CD4-positive, alpha-beta memory T cell (primary cell): ENCODE data around the gene SERPINB5. TPM values are rescaled to one million over a fixed set of nuclear protein-coding genes. Genes with fewer than 3 reads are reported as not detected.

Experiments used
- CTCF ChIA-PET: fragments of 350-600 bp; sonication (Branson Sonifier 250); formaldehyde crosslinking; loops from one replicate; lab custom pipeline; 2021; ENCODE audit warnings: inconsistent platforms; ENCODE audit not compliant: partially characterized antibody; lab: Charles Lee
- POLR2A ChIA-PET: fragments of 350-600 bp; sonication (Branson Sonifier 250); formaldehyde crosslinking; loops from one replicate; lab custom pipeline; 2021; ENCODE audit not compliant: partially characterized antibody; lab: Charles Lee
- DNase-seq, 5 donors: peaks; one replicate each; pipeline versions ENCODE4 v3.0.0 to v3.0.0-alpha.2; 2020 to 2022; ENCODE audit warnings: mixed read lengths in 1 of 5
- H3K27ac ChIP-seq: one replicate; pipeline ENCODE4 v1.7.0; 2013; ENCODE audit warnings: low read depth, low read length
- H3K27me3 ChIP-seq: 2 replicates; pipeline ENCODE4 v1.7.0; 2013; ENCODE audit warnings: mild to moderate bottlenecking, low read length, moderate library complexity; ENCODE audit not compliant: insufficient read depth
- H3K36me3 ChIP-seq: 2 replicates; pipeline ENCODE4 v1.7.0; 2013; ENCODE audit warnings: mild to moderate bottlenecking, low read length, moderate library complexity; ENCODE audit not compliant: insufficient read depth
- H3K4me1 ChIP-seq: 2 replicates; pipeline ENCODE4 v1.7.0; 2013; ENCODE audit warnings: mild to moderate bottlenecking, low read length, moderate library complexity; ENCODE audit not compliant: insufficient read depth
- H3K4me3 ChIP-seq, 2 donors: one replicate each; pipeline ENCODE4 v1.7.0; 2013; ENCODE audit warnings: low read length in 2 of 2, mild to moderate bottlenecking in 1 of 2
- H3K9me3 ChIP-seq, 2 donors: one replicate each; pipeline ENCODE4 v1.7.0; 2013; ENCODE audit warnings: low read length in 2 of 2, control low read depth in 1 of 2; ENCODE audit not compliant: control insufficient read depth in 1 of 2
- H3K27ac Mint-ChIP-seq, 7 donors: one replicate each; pipeline ENCODE4 v1.8.0; 2020 to 2021; ENCODE audit warnings: mixed read lengths in 7 of 7, mild to moderate bottlenecking in 6 of 7, inconsistent platforms in 3 of 7, moderate library complexity in 3 of 7
- H3K27me3 Mint-ChIP-seq, 2 donors: one replicate each; pipeline ENCODE4 v1.8.0; 2020 to 2021; ENCODE audit warnings: mixed read lengths in 2 of 2
- H3K36me3 Mint-ChIP-seq, 2 donors: one replicate each; pipeline ENCODE4 v1.8.0; 2020 to 2021; ENCODE audit warnings: mixed read lengths in 2 of 2, inconsistent platforms in 1 of 2, mild to moderate bottlenecking in 1 of 2
- H3K4me1 Mint-ChIP-seq, 4 donors: one replicate each; pipeline ENCODE4 v1.8.0; 2020 to 2021; ENCODE audit warnings: mixed read lengths in 4 of 4, mild to moderate bottlenecking in 1 of 4
- H3K4me3 Mint-ChIP-seq, 8 donors: one replicate each; pipeline ENCODE4 v1.8.0; 2020 to 2021; ENCODE audit warnings: mixed read lengths in 8 of 8, mild to moderate bottlenecking in 7 of 8, moderate library complexity in 6 of 8, inconsistent platforms in 3 of 8
- H3K9me3 Mint-ChIP-seq, 8 donors: one replicate each; pipeline ENCODE4 v1.8.0; 2020 to 2021; ENCODE audit warnings: mixed read lengths in 8 of 8, mild to moderate bottlenecking in 5 of 8, inconsistent platforms in 3 of 8, moderate library complexity in 1 of 8
- intact Hi-C: fragments of 100-400 bp; cut with micrococcal nuclease; formaldehyde crosslinking; loops from one replicate; pipeline ENCODE4 v1.15.1; 2023
- polyA plus RNA-seq, 2 donors: library from polyadenylated mRNA; unstranded; fragments of 300-500 nt; fragmentation: Illumina TruSeq; gene quantifications; one replicate each; pipeline ENCODE4 v1.2.3, GENCODE V29; 2021
- total RNA-seq, 2 experiments: library from RNA; stranded (reverse); gene quantifications; one replicate each; pipeline ENCODE4 v1.2.3, GENCODE V29; 2021

Gene SERPINB5
- total and polyA plus RNA-seq, 4 experiments from 2014 or later = not detected

DNA sequence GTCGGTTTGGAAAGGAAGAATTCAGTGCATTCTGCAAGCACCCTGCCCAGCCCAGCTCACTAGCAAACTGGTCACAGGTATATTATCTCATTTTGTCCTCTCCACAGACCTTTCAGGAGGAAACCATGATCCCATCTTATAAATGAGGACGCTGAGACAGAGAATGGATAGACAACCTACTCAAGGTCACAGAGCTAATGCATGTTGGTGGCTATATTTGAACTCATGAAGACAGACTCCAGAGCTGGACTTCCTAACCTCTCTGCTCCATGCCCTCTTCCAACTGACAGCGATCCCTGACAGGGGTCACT lies 29.5 kb downstream of the SERPINB5 start:
- ChIA-PET CTCF (interaction anchor here (2.9 to 3.3 kb wide), 2 partner anchors 8 to 12 kb away, joined by 14 to 22 read pairs; no protein-coding TSS in a partner anchor), POLR2A (no interaction called here)
- H3K27me3 Mint-ChIP-seq = peaks cover 16 to 34% of the 10 kb centered on the region in 2 donors

GRCh38 chr18:63508596-63508995 lies 31.8 kb downstream of the SERPINB5 start:
- Mint-ChIP-seq H3K4me1 (no peaks in the 10 kb centered on the region), H3K4me3 (no peak overlapping the region), H3K9me3 (no peaks in the 10 kb centered on the region), H3K27me3 (peaks cover 20 to 42% of the 10 kb centered on the region in 2 donors), H3K27ac (no peak overlapping the region), H3K36me3 (no peaks in the 10 kb centered on the region)
- no peaks in the 10 kb centered on the region for H3K9me3 ChIP-seq
- H3K27ac ChIP-seq = no peak overlapping the region
- no peak overlapping the region for H3K4me3 ChIP-seq
- intact Hi-C loops = no loop called here
- H3K36me3 ChIP-seq = no peaks in the 10 kb centered on the region
- no peak for DNase-seq
- POLR2A ChIA-PET = no interaction called here
- CTCF ChIA-PET = interaction anchor here (5.3 kb wide), 1 partner anchor 11 kb away, joined by 41 read pairs; no protein-coding TSS in a partner anchor
- H3K27me3 ChIP-seq = peaks cover 3% of the 10 kb centered on the region
- H3K4me1 ChIP-seq = no peaks in the 10 kb centered on the region

More for the DNA sequence above, 29.5 kb downstream of the SERPINB5 start:
- DNase-seq = no peak
- H3K27me3 ChIP-seq = peaks cover 3% of the 10 kb centered on the region
- H3K4me1 ChIP-seq = no peaks in the 10 kb centered on the region
- H3K9me3 ChIP-seq = no peaks in the 10 kb centered on the region
- no peak overlapping the region for H3K27ac Mint-ChIP-seq
- H3K4me3 Mint-ChIP-seq = no peak overlapping the region
- intact Hi-C loops = no loop called here
- no peak overlapping the region for H3K27ac ChIP-seq
- no peaks in the 10 kb centered on the region for H3K36me3 ChIP-seq
- H3K9me3 Mint-ChIP-seq = no peaks in the 10 kb centered on the region
- no peaks in the 10 kb centered on the region for H3K4me1 Mint-ChIP-seq
- H3K36me3 Mint-ChIP-seq = no peaks in the 10 kb centered on the region
- no peak overlapping the region for H3K4me3 ChIP-seq

GRCh38 chr18:63511285-63511684 lies 34.5 kb downstream of the SERPINB5 start:
- Histone ChIP-seq H3K36me3 (no peaks in the 10 kb centered on the region), H3K27ac (no peak overlapping the region), H3K9me3 (no peaks in the 10 kb centered on the region), H3K4me3 (no peak overlapping the region), H3K4me1 (no peaks in the 10 kb centered on the region), H3K27me3 (peaks cover 3% of the 10 kb centered on the region)
- H3K4me1 Mint-ChIP-seq = no peaks in the 10 kb centered on the region
- DNase-seq = no peak
- ChIA-PET POLR2A (no interaction called here), CTCF (interaction anchor here (0.9 to 5.3 kb wide), 10 partner anchors 8 to 493 kb away, joined by 3 to 41 read pairs (median 4); no protein-coding TSS in a partner anchor)
- intact Hi-C loops = no loop called here
- no peak overlapping the region for H3K27ac Mint-ChIP-seq
- H3K27me3 Mint-ChIP-seq = peaks cover 19 to 33% of the 10 kb centered on the region in 2 donors
- H3K9me3 Mint-ChIP-seq = no peaks in the 10 kb centered on the region
- H3K4me3 Mint-ChIP-seq = no peak overlapping the region
- no peaks in the 10 kb centered on the region for H3K36me3 Mint-ChIP-seq

DNA sequence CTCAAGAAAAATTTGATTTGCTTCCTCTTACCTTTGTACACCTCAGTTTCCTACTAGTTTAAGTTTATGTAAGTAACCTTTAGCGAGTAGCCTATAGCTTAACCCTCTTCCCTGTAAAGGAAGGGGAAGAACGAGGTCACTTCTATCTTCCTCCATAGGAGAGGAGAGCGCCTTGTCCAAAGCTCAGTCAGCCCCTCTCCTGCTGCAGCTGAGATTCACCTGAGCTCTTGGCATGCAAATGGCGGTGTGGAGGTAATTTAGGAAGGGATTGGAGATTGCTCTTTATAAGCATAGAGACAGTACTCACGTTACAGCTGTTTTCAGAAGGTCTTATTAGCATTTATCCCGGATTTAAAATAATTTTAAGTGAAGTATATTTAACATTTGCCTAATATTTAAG lies 37.6 kb downstream of the SERPINB5 start:
- H3K4me1 Mint-ChIP-seq = peaks cover 0 to 5% (median 4%) of the 10 kb centered on the region in 4 donors
- ChIA-PET CTCF (interaction anchor here (1.0 to 2.4 kb wide), 7 partner anchors 9 to 479 kb away, joined by 3 to 14 read pairs (median 4); no protein-coding TSS in a partner anchor), POLR2A (no interaction called here)
- H3K9me3 Mint-ChIP-seq = no peaks in the 10 kb centered on the region
- H3K4me3 Mint-ChIP-seq = no peak overlapping the region
- no peaks in the 10 kb centered on the region for H3K4me1 ChIP-seq
- H3K27me3 Mint-ChIP-seq = peaks cover 16 to 28% of the 10 kb centered on the region in 2 donors
- no peaks in the 10 kb centered on the region for H3K9me3 ChIP-seq
- no peaks in the 10 kb centered on the region for H3K36me3 ChIP-seq
- H3K27ac ChIP-seq = no peak overlapping the region
- H3K36me3 Mint-ChIP-seq = no peaks in the 10 kb centered on the region
- H3K27me3 ChIP-seq = peaks cover 5% of the 10 kb centered on the region
- no peak overlapping the region for H3K27ac Mint-ChIP-seq
- H3K4me3 ChIP-seq = no peak overlapping the region
- no peak for DNase-seq
- intact Hi-C loops = no loop called here

DNA sequence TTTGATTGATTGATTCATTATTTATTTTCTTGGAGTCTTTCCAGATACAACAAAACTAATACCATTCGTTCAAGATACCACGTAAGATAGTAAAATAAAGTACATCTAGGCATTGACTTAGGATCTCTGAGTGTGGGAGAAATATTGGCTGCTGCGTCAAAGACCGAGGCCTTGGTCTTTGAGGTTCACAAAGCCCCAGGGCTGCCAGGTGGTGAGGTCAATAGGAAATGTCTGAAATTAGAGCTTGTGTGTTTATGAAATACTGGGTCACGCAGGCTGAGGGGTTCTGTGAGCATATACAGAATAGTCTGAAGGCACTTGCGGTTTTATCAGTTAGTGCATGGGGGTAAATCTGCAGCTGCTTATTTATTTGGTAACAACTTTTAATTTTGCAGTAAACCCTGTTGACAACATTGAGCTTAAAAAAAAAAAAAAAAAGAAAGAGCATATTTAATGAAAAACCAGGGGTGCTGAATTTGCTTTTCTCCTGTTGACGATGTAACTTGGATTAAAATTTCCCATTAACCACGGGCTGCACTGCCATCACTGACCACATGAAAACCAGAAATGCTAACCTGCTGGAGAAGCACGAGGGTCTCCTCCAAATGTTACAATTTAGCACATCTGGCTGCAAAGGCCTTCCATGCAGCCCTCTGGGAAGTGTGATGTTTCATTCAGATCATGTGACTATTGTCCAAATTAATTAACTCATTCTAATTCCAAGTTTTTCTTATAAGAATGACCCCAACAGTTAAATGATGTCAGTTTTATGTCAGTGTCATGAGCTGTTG lies 38.3 kb downstream of the SERPINB5 start:
- no peak overlapping the region for H3K27ac Mint-ChIP-seq
- no peaks in the 10 kb centered on the region for H3K36me3 Mint-ChIP-seq
- DNase-seq = no peak
- intact Hi-C loops = loop anchor here (5.0 kb wide), 1 partner anchor 332 kb away; no protein-coding TSS in a partner anchor
- ChIA-PET POLR2A (no interaction called here), CTCF (interaction anchor here (1.0 to 2.4 kb wide), 8 partner anchors 10 to 479 kb away, joined by 3 to 14 read pairs (median 5); no protein-coding TSS in a partner anchor)
- no peaks in the 10 kb centered on the region for H3K36me3 ChIP-seq
- no peaks in the 10 kb centered on the region for H3K4me1 ChIP-seq
- no peaks in the 10 kb centered on the region for H3K9me3 ChIP-seq
- peaks cover 0 to 5% (median 4%) of the 10 kb centered on the region in 4 donors for H3K4me1 Mint-ChIP-seq
- no peak overlapping the region for H3K4me3 Mint-ChIP-seq
- peaks cover 18 to 26% of the 10 kb centered on the region in 2 donors for H3K27me3 Mint-ChIP-seq
- peaks cover 5% of the 10 kb centered on the region for H3K27me3 ChIP-seq
- H3K4me3 ChIP-seq = no peak overlapping the region
- no peaks in the 10 kb centered on the region for H3K9me3 Mint-ChIP-seq
- H3K27ac ChIP-seq = no peak overlapping the region

- H3K27ac Mint-ChIP-seq = no peak overlapping the region
- no peaks in the 10 kb centered on the region for H3K9me3 Mint-ChIP-seq
- H3K4me3 ChIP-seq = no peak overlapping the region
- H3K36me3 ChIP-seq = no peaks in the 10 kb centered on the region
- peaks cover 0 to 5% (median 4%) of the 10 kb centered on the region in 4 donors for H3K4me1 Mint-ChIP-seq
- H3K27ac ChIP-seq = no peak overlapping the region
- no peaks in the 10 kb centered on the region for H3K9me3 ChIP-seq
- DNase-seq = no peak
- no peak overlapping the region for H3K4me3 Mint-ChIP-seq
- H3K36me3 Mint-ChIP-seq = no peaks in the 10 kb centered on the region
- POLR2A ChIA-PET = no interaction called here
- peaks cover 5% of the 10 kb centered on the region for H3K27me3 ChIP-seq
- intact Hi-C loops = loop anchor here (5.0 kb wide), 1 partner anchor 332 kb away; no protein-coding TSS in a partner anchor
- H3K4me1 ChIP-seq = no peaks in the 10 kb centered on the region
- CTCF ChIA-PET = interaction anchor here (1.5 to 4.9 kb wide), 6 partner anchors 25 to 480 kb away, joined by 3 to 67 read pairs (median 19); no protein-coding TSS in a partner anchor
- peaks cover 13 to 20% of the 10 kb centered on the region in 2 donors for H3K27me3 Mint-ChIP-seq
Measured at GRCh38 chr18:63515801-63516200, 39.0 kb downstream of the SERPINB5 start.
